PC-3 (cell line): Measurements from ENCODE around the gene PRM2.

Source experiments
- EZH2phosphoT487 ChIP-seq: fragments of 300-600 bp; sonication (generic); IDR thresholded peaks from 2 replicates; pipeline ENCODE4 v1.6.1; 2018; ENCODE audit warnings: mild to moderate bottlenecking, antibody characterized with exemption, low read length, borderline replicate concordance
- TF ChIP-seq, protein P1 (sequence below): fragments of 300-600 bp; sonication (generic); conservative IDR thresholded peaks from 2 replicates; pipeline ENCODE4 v1.5.1; 2017; ENCODE audit warnings: antibody characterized with exemption, low read depth, mild to moderate bottlenecking, low read length

DNA sequence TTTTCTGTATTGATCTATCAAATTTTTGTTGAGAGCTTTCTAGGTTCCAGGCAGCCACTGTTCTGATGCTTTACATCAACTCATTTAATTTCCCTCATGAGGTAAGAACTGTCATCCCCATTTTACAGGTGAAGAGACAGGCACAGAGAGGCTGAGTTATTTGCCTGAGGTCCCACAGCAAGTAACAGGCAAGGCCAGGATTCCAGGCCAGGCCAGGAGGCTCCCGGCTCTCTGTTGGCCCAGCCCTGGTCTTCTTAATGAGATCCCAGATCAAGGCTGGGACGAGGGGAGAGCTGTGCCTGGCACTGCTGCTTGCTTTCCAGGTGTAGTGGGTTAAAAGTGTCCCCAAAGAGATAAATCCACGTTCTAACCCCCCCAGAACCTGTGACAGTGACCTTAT, 46.5 kb upstream of the PRM2 start:
- TF ChIP-seq EZH2phosphoT487: no peak
- TF ChIP-seq, protein P1, sequence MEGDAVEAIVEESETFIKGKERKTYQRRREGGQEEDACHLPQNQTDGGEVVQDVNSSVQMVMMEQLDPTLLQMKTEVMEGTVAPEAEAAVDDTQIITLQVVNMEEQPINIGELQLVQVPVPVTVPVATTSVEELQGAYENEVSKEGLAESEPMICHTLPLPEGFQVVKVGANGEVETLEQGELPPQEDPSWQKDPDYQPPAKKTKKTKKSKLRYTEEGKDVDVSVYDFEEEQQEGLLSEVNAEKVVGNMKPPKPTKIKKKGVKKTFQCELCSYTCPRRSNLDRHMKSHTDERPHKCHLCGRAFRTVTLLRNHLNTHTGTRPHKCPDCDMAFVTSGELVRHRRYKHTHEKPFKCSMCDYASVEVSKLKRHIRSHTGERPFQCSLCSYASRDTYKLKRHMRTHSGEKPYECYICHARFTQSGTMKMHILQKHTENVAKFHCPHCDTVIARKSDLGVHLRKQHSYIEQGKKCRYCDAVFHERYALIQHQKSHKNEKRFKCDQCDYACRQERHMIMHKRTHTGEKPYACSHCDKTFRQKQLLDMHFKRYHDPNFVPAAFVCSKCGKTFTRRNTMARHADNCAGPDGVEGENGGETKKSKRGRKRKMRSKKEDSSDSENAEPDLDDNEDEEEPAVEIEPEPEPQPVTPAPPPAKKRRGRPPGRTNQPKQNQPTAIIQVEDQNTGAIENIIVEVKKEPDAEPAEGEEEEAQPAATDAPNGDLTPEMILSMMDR: no peak
